ENCODE data around the gene ADGRF3.

DNA sequence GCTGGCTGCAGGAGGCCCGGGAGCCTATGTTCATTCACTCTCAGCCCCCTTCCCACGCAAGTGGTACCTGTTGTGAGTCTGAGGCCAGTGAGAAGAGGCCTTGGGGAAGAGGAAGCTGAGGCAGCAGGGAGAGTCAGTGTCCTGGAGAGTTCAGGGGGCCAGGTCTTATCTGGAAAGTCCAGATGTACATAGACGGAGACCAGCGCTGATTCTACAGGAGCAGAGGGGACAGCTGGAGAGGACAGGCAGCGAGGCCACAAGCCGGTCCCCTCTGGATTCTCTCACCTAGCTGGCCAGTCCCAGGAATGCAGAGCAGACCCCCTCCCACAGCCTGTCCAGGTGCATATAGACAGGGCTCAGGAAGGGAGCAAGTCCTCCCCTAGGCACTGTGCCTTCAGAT is 29.7 kb downstream of the ADGRF3 start:
- TF ChIP-seq ASH2L (IDR thresholded peaks at IDR 0.05; ENCODE audit: borderline replicate concordance, low read depth): no peak
- no peak for TF ChIP-seq JUNB (IDR thresholded peaks at IDR 0.05)
- no peak for TF ChIP-seq MXI1 (IDR thresholded peaks at IDR 0.05; ENCODE audit: low read depth, low read length)
- TF ChIP-seq SPI1 (IDR thresholded peaks at IDR 0.05; ENCODE audit: borderline replicate concordance, insufficient read depth, low read depth, low read length): no peak
- TF ChIP-seq CHD2 (IDR thresholded peaks at IDR 0.05; ENCODE audit: borderline replicate concordance, low read depth, low read length): no peak
- TF ChIP-seq RAD21 (IDR thresholded peaks at IDR 0.05; ENCODE audit: insufficient read depth, low read depth, low read length): no peak
- TF ChIP-seq, protein P1, sequence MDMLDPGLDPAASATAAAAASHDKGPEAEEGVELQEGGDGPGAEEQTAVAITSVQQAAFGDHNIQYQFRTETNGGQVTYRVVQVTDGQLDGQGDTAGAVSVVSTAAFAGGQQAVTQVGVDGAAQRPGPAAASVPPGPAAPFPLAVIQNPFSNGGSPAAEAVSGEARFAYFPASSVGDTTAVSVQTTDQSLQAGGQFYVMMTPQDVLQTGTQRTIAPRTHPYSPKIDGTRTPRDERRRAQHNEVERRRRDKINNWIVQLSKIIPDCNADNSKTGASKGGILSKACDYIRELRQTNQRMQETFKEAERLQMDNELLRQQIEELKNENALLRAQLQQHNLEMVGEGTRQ (IDR thresholded peaks at IDR 0.05; ENCODE audit: borderline replicate concordance, low read depth, low read length): no peak
- no peak for TF ChIP-seq NRF1 (conservative IDR thresholded peaks at IDR 0.05; ENCODE audit: low read depth, low read length)
- TF ChIP-seq SUZ12 (IDR thresholded peaks at IDR 0.05; ENCODE audit: unreplicated experiment): no peak
- no peak for TF ChIP-seq TARDBP (IDR thresholded peaks at IDR 0.05; ENCODE audit: borderline replicate concordance)
- TF ChIP-seq HDAC6 (IDR thresholded peaks at IDR 0.05; ENCODE audit: unreplicated experiment): no peak
- no peak for TF ChIP-seq SRF (IDR thresholded peaks at IDR 0.05; ENCODE audit: low read depth in 2 of 2, low read length in 2 of 2)
- no peak for TF ChIP-seq EZH2 (IDR thresholded peaks at IDR 0.05; ENCODE audit: borderline replicate concordance, control insufficient read depth, low read depth, low read length)

All from GM12878 (cell line).